GM19395 (cell line): Measurements from ENCODE around the gene SPOCK1.

ENCODE experiments used
- ATAC-seq: cut with Tn5 transposase; IDR thresholded peaks from one replicate; pipeline ENCODE4 v1.9.1; 2021; ENCODE audit warnings: mild to moderate bottlenecking, moderate library complexity; ENCODE audit not compliant: unreplicated experiment

The SPOCK1 gene

GRCh38 chr5:137305971-137306602, 193.0 kb downstream of the SPOCK1 start:
- ATAC-seq = no peak

- ATAC-seq = no peak
These were observed 194.8 kb downstream of the SPOCK1 start for GRCh38 chr5:137304226-137304874.

DNA sequence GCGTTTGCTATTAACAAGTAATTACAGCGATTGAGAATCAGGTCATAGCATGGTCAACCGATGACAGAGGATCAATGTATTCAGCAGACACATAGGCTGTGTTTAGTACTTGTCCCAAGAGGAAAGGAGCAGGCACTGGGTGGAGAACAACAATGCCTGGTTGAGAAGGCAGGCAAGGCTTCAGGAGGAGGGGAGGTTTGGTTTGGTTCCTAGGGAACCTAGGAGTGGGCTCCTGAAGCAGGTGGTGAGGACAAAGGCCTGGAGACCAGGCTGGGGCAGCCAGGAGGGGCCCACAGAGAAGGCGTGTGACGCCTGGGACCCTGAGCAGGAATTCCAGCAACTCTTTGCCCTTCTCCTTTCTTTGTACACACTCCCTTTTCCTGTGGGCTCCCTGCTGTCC, 195.6 kb downstream of the SPOCK1 start:
- no peak for ATAC-seq

DNA sequence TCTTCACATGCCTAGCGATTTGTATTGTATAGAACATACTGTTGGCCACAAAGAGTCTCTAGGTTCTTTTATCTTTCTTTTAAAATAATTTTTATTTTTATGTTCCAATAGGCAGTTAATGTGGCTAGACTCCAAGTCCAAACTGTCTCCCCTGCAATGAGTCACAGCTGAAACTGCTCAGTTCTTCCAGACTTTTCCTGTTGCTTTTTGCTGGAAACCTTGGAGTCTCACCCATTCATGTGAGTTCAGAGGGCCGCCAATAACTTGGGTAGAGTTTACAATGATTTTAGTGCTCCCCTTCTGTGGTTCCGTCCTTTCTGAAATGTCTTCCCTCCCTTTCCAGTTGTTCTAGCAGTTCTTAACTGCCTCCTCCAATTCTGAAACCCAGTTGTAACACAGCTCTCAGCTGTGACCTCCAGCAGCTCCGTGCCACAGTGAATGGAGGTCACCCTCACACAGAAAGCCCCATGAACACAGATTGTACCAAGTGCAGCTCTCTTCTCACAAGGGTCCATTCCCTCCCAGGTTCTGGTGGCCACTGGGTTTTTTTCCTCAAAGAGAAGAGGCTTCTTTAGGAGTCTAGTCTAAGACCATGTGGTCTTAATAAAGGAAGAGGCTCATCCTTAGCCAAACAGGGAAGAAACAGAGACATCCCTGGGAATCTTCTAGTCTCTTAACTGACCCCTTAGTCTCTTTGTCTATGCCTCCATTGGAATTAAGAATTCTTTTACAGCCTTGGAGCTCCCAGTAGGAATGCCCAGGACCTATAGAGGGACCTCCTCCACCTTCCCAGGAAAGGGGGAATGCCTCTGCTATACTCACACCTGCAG, 198.5 kb downstream of the SPOCK1 start:
- ATAC-seq = no peak

DNA sequence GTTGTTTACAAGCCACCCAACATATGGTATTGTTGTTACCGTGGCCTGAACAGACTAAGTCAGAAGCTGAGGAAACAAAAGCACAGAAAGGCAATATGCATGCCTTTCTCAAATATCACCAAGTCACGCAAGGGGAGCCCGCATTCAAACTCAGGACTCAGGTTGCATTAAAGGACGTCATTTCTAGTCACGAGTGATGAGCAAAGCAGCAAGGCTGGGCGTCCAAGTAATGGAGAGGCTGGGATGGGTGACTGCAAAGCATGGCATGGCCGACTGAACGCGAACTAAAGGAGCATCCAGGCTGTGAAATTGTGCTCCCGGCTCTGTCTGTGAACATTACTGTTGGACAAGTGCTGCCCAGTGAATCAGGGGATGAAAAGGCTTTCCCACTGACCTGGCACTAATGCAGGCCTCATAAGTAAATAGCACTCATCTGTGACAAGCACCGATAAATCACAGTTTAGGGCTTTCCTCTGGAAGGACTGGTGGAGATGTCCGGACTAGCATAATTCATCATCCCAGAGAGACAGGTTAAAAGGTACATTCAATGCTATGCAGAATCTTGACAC, 202.8 kb downstream of the SPOCK1 start:
- no peak for ATAC-seq

- ATAC-seq = no peak
These were observed 204.5 kb downstream of the SPOCK1 start for GRCh38 chr5:137294604-137295003.

DNA sequence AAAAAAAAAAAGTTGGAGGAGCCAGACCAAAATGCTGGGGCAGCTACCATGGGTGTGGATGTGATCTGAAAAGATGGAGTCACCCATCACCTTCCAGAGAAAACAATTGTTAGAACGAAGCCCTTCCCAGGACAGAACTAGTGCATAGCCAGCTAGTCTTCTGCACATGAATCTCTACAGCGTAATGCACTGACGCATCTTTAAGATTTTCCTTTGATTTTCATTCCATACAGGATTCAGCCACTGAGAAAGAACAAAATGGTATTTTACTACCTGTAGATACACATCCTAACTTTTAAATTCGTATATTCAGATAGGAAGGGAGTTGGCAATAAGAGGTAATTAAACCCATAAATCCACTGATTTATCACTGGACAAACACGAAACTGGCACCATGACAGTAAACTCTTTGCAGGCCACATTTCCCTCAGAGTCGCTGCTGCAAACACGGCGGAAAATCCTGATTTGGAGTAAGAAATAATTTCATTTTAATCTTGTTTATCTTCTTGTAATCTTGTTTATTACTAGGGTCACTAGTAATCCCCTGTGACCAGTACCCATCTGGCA, 206.6 kb downstream of the SPOCK1 start:
- no peak for ATAC-seq

DNA sequence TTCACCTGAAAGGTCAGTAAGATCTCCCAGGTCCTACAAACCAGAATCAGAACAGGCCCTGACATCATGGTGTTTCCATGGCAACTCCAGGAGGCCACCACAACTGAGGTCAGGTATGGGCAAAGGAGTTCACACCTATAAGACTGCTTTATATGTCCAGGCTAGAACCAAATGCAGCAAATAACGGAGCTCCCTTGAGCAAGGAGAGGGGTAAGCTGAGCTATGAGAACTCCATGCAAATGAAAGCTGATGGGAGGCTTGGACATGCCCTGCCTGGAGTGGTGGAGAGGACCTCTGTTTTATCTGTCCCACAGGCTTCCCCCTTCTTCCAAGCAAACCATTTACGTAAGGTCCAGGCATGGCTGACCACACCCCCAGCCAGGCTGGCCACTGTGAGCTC, 207.7 kb downstream of the SPOCK1 start:
- ATAC-seq = no peak

DNA sequence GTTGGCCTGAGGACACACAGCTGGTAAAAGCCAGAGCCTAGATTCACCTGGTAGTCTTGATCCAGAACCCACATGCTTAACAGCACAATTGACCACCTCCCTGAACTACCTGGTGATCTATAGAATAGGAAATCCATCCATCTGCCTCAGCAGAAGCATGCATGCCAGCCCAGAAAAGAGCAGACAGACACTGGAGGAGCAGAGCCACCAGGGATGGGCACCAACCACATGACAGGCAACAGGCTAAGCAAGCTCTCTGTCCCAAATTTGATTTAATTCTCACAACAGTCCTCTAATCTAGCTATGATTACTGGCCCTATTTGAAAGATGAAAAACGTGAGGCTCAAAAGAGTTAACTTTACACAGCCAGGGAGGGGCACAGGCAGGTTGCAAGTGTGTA, 208.1 kb downstream of the SPOCK1 start:
- no peak for ATAC-seq

- no peak for ATAC-seq
These were observed 208.8 kb downstream of the SPOCK1 start for GRCh38 chr5:137290373-137290772.

GRCh38 chr5:137289856-137290255, 209.3 kb downstream of the SPOCK1 start:
- ATAC-seq = no peak

- ATAC-seq = no peak
These were observed 211.6 kb downstream of the SPOCK1 start for GRCh38 chr5:137287569-137287968.

DNA sequence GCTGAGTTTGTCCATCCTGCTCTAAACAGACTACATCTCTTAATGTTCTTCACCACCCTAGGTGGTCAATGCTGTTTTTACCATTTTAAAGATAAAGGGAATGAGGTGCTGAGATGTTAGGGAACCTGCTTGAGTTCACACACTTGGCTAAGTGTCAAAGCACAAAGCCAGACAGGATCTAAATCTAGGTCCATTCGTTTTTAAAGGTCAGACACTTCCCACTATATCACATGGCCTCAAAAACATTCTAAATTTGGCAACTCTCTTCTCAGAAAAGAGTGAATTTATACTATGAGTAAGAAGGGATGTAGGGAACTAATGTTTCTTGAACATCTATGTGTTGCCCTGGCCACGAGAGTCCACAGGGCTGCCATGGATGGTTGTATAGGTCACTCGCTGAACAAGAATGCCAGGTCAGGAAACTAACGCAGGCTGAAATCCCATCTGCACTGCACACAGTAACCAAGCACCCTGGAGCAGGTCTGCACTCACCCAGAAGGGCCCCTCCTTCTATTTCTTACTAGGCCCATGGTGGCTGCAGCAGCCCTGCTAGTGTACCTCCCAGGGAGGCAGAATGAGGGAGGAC, 213.0 kb downstream of the SPOCK1 start:
- ATAC-seq = no peak

- ATAC-seq = no peak
These were observed 215.3 kb downstream of the SPOCK1 start for GRCh38 chr5:137283801-137284200.

- ATAC-seq = no peak
These were observed 216.9 kb downstream of the SPOCK1 start for GRCh38 chr5:137282216-137282615.

GRCh38 chr5:137281201-137281600, 217.9 kb downstream of the SPOCK1 start:
- ATAC-seq = no peak

DNA sequence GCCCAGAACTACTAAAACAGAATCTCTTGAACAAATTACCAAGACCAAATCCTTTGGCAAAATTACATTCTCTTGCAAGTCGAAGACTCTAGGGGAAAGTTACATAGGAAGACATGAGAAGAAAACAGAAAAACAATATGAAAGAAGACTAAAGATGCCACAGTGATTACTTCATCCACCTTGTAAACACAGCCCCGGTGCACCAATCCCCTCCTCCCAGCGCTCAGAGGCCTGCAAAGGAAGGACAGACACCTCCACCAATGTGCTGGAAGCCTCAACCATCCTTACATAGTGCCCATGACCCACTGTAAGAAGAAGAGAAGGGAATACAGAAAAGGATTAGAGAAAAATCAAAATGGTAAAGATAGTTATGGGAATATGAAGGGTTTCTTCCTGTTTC, 218.5 kb downstream of the SPOCK1 start:
- no peak for ATAC-seq

DNA sequence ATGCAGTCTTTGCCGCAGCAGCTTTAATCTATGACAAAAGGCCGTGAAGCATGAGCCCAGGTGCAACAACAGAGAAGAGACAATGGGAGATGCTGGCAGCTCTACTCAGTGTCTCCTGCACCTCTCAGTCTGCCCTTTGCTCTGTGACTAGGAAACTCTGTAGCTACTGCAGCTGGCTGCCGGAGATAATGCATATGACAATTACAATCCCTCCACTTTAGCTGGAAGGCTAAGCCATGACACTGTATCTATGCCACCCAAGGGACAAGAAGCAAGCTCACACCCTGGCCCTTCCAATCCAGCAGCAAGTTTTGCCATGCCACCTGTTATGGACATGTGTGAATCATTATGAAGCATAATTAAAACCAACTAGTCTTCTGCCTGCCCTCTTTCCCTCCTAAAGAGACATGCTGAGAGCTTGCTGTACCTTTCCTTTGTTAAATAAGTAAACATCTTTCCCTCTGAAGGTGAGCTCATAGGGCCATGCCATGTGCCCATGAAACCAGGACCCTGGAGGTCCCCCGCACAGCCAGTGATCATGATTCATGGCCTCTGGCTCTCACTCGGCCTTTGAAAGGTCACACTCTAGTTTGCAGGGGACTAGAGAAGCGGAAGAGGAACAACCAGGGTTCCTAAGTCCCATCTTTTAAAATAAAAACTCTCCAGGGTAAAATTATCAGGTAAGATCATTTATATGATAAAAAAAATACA, 219.4 kb downstream of the SPOCK1 start:
- no peak for ATAC-seq

DNA sequence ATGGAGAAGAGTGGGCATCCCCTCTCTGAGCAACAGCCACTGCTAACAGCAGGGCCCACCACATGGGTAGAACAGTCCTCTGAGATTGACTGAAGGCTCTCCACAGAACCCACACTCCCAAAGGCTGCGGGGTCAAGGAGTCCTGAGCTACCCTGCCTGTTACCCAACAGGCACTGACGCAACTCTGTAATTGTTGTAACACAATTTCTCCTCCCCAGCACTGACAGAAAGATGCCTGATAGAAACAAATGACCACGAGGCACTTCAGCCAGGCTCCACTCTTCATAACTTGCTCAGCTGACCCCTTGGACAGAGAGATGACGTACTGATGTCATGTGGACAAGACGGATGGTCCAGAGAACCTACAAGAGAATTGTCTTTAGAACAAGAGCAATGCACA, 220.7 kb downstream of the SPOCK1 start:
- ATAC-seq = no peak

DNA sequence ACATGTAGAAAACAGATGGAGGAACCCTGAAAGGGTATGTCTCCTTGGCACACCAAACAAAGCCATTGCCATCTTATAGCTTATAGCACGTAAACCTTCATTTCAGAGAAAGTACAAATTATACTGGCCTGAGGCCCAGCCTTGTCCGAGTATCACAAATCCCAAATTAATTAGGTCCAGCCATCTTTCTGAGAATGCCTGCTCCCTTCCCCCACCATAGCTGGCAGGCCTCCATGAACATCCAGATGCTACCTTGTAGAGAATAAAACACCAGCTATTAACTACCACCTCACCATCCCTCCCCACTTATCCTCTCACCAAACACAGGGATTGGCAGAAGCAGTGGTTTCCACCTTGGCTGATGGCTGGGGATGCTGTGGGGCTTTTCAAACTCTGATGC, 224.0 kb downstream of the SPOCK1 start:
- no peak for ATAC-seq
